Hepatocyte (in vitro differentiated cells): ENCODE data around the gene SETD7. TPM values are rescaled to one million over a fixed set of nuclear protein-coding genes. Genes with fewer than 3 reads are reported as not detected.
"Not testable (repeated sequence)": the region's sequence is repeated elsewhere in the genome, so short reads cannot be mapped to it uniquely, and the experiment has no call there.

Source experiments
- DNase-seq: peaks from one replicate; pipeline ENCODE4 v3.0.0-alpha.2; 2016; ENCODE audit warnings: low spot score
- H2AFZ ChIP-seq: fragments of 200-600 bp; sonication (generic); 2 replicates; pipeline ENCODE4 v1.6.0; 2016; ENCODE audit warnings: antibody characterized with exemption, mild to moderate bottlenecking
- H3K27ac ChIP-seq: fragments of 200-600 bp; sonication (generic); 2 replicates; pipeline ENCODE4 v1.5.1; 2016; ENCODE audit warnings: mild to moderate bottlenecking
- H3K27me3 ChIP-seq: fragments of 200-600 bp; sonication (generic); 2 replicates; pipeline ENCODE4 v1.6.1; 2016
- H3K36me3 ChIP-seq: fragments of 200-600 bp; sonication (generic); replicated peaks from 2 replicates; pipeline ENCODE4 v1.5.1; 2016; ENCODE audit warnings: low read depth; ENCODE audit not compliant: insufficient read depth
- H3K4me1 ChIP-seq: fragments of 200-600 bp; sonication (generic); 2 replicates; pipeline ENCODE4 v1.5.1; 2016; ENCODE audit warnings: mild to moderate bottlenecking, moderate library complexity; ENCODE audit not compliant: insufficient read depth
- H3K4me2 ChIP-seq: fragments of 200-600 bp; sonication (generic); 2 replicates; pipeline ENCODE4 v1.6.0; 2016
- H3K4me3 ChIP-seq: fragments of 200-600 bp; sonication (generic); 2 replicates; pipeline ENCODE4 v1.5.1; 2016; ENCODE audit warnings: mild to moderate bottlenecking
- H3K79me2 ChIP-seq: fragments of 200-600 bp; sonication (generic); 2 replicates; pipeline ENCODE4 v1.6.0; 2017; ENCODE audit warnings: mild to moderate bottlenecking
- H3K9me2 ChIP-seq: fragments of 200-600 bp; sonication (generic); replicated peaks from 2 replicates; pipeline ENCODE4 v1.6.0; 2017; ENCODE audit warnings: mild to moderate bottlenecking; ENCODE audit not compliant: insufficient read depth
- H3K9me3 ChIP-seq: fragments of 200-600 bp; sonication (generic); 2 replicates; pipeline ENCODE4 v1.5.1; 2016; ENCODE audit warnings: low read depth, mild to moderate bottlenecking
- H4K20me1 ChIP-seq: fragments of 200-600 bp; sonication (generic); 2 replicates; pipeline ENCODE4 v1.6.0; 2016; ENCODE audit warnings: mild to moderate bottlenecking; ENCODE audit not compliant: insufficient read depth, poor library complexity, severe bottlenecking
- CTCF ChIP-seq: fragments of 200-600 bp; sonication (generic); IDR thresholded peaks from 2 replicates; pipeline ENCODE4 v1.5.1; 2016; ENCODE audit warnings: antibody characterized with exemption, mild to moderate bottlenecking; ENCODE audit not compliant: poor library complexity
- EZH2 ChIP-seq: fragments of 200-600 bp; sonication (generic); IDR thresholded peaks from 2 replicates; pipeline ENCODE4 v1.6.1; 2016; ENCODE audit warnings: antibody characterized with exemption, mild to moderate bottlenecking, borderline replicate concordance
- EZH2phosphoT487 ChIP-seq: fragments of 200-600 bp; sonication (generic); IDR thresholded peaks from one replicate; pipeline ENCODE4 v1.6.1; 2018; ENCODE audit warnings: antibody characterized with exemption, mild to moderate bottlenecking, low read depth, moderate library complexity; ENCODE audit not compliant: unreplicated experiment, severe bottlenecking
- WGBS: methylation state at CpG from one replicate; pipeline ENCODE4 v1.1.6; 2016; ENCODE audit warnings: low lambda C conversion rate; ENCODE audit errors: missing lambda C conversion rate; 5-methylcytosine and 5-hydroxymethylcytosine counted together
- polyA plus RNA-seq: library from polyadenylated mRNA; unstranded; fragments of >200 nt; fragmentation: Nextera tagmentation; extraction: Ambion mirVana; gene quantifications from 2 replicates; pipeline ENCODE4 v1.2.1, GENCODE V29; 2016
- total RNA-seq: library from RNA; depleted of rRNA; stranded (reverse); fragments of >200 nt; gene quantifications from 2 replicates; pipeline ENCODE4 v1.2.3, GENCODE V29; 2014

Gene SETD7
- total and polyA plus RNA-seq, 2 experiments from 2014 or later, result 7.3 to 27.6 TPM

- Histone ChIP-seq H3K9me2 (no peaks in the 10 kb centered on the region), H3K4me3 (no peak overlapping the region), H3K4me1 (no peaks in the 10 kb centered on the region), H3K9me3 (no peaks in the 10 kb centered on the region), H3K36me3 (no peaks in the 10 kb centered on the region), H3K27ac (no peak overlapping the region), H2AFZ (no peak overlapping the region), H3K79me2 (peaks cover 62% of the 10 kb centered on the region), H4K20me1 (no peaks in the 10 kb centered on the region), H3K4me2 (no peak overlapping the region), H3K27me3 (no peaks in the 10 kb centered on the region)
- WGBS, result 97% methylated on average over 6 of the region's 6 CpGs
- DNase-seq, result no peak
- TF ChIP-seq EZH2, result no peak
- TF ChIP-seq EZH2phosphoT487, result no peak
These were observed 84.9 kb downstream of the SETD7 start for GRCh38 chr4:139470997-139471665.

DNA sequence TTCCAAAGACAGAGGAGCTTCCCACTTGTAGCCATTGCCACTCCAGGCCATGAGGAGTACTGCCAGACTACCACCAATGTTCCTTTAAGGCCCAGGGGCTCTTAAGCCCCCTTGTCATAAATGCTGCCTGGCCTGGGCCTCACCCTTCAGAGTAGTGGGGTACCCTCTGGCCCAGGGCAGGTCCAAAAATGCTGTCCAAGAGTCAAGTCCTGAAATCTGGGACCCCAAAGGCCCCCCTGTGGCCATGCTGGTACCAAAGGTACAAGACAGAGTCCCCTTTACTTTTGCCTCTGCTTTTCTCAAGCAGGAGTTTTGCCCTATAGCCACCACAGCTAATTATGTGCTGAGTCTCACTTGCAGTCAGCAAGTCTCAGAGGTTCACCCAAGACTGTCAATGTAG lies 85.7 kb downstream of the SETD7 start:
- TF ChIP-seq EZH2phosphoT487 (no peak), CTCF (no peak), EZH2 (no peak)
- H3K27me3 ChIP-seq, result no peaks in the 10 kb centered on the region
- no peaks in the 10 kb centered on the region for H4K20me1 ChIP-seq
- no peaks in the 10 kb centered on the region for H3K9me2 ChIP-seq
- H3K79me2 ChIP-seq, result peaks cover 70% of the 10 kb centered on the region
- H2AFZ ChIP-seq, result no peak overlapping the region
- no peaks in the 10 kb centered on the region for H3K4me1 ChIP-seq
- no peak for DNase-seq
- H3K4me3 ChIP-seq, result no peak overlapping the region
- no peak overlapping the region for H3K27ac ChIP-seq
- no peak overlapping the region for H3K4me2 ChIP-seq
- H3K9me3 ChIP-seq, result no peaks in the 10 kb centered on the region
- H3K36me3 ChIP-seq, result no peaks in the 10 kb centered on the region

DNA sequence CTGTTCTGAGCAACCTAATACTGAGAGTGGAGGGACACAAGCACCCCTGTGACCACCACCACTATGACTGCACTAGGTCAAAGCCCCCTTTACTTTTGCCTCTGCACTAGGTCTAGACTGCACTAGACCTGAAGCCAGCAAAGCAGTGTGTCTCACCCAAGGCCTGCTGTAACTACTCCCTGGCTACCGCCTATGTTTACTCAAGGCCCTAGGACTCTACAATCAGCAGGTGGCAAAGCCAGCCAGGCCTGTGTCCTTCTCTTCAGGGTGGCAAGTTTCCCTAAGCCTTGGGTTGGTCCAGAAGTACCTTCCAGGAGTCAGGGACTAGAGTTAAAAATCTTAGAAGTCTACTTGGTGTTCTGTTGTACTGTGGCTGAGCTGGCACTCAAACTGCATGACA lies 86.2 kb downstream of the SETD7 start:
- Histone ChIP-seq H3K4me1 (no peaks in the 10 kb centered on the region), H2AFZ (no peak overlapping the region), H3K27ac (no peak overlapping the region), H4K20me1 (no peaks in the 10 kb centered on the region), H3K36me3 (no peaks in the 10 kb centered on the region), H3K27me3 (no peaks in the 10 kb centered on the region), H3K9me2 (no peaks in the 10 kb centered on the region), H3K4me2 (no peak overlapping the region), H3K9me3 (no peaks in the 10 kb centered on the region), H3K79me2 (peaks cover 73% of the 10 kb centered on the region), H3K4me3 (no peak overlapping the region)
- no peak for DNase-seq
- TF ChIP-seq CTCF, result no peak
- no peak for TF ChIP-seq EZH2
- TF ChIP-seq EZH2phosphoT487, result no peak
- WGBS, result 93% methylated on average over 1 of the region's 1 CpG

GRCh38 chr4:139469216-139469615 lies 86.8 kb downstream of the SETD7 start:
- no peaks in the 10 kb centered on the region for H3K36me3 ChIP-seq
- no peak overlapping the region for H3K27ac ChIP-seq
- no peaks in the 10 kb centered on the region for H4K20me1 ChIP-seq
- DNase-seq, result no peak
- H3K4me1 ChIP-seq, result no peaks in the 10 kb centered on the region
- WGBS, result 87% methylated on average over 2 of the region's 2 CpGs
- no peaks in the 10 kb centered on the region for H3K9me3 ChIP-seq
- no peak overlapping the region for H3K4me3 ChIP-seq
- no peak overlapping the region for H3K4me2 ChIP-seq
- peaks cover 79% of the 10 kb centered on the region for H3K79me2 ChIP-seq
- H3K9me2 ChIP-seq, result no peaks in the 10 kb centered on the region
- TF ChIP-seq EZH2, result no peak
- no peak for TF ChIP-seq EZH2phosphoT487
- no peak for TF ChIP-seq CTCF
- no peaks in the 10 kb centered on the region for H3K27me3 ChIP-seq
- no peak overlapping the region for H2AFZ ChIP-seq

- not testable (repeated sequence) for H3K4me1 ChIP-seq, H3K9me2 ChIP-seq, H4K20me1 ChIP-seq, H3K27me3 ChIP-seq, H3K4me2 ChIP-seq, H3K9me3 ChIP-seq, H3K36me3 ChIP-seq, H3K27ac ChIP-seq, H2AFZ ChIP-seq, DNase-seq, H3K4me3 ChIP-seq
- peaks cover 83% of the 10 kb centered on the region for H3K79me2 ChIP-seq
These were observed 87.3 kb downstream of the SETD7 start for GRCh38 chr4:139468756-139469155.
